Measurements from ENCODE around the gene ALOX12. TPM values are rescaled to one million over a fixed set of nuclear protein-coding genes. Genes with fewer than 3 reads are reported as not detected.

ALOX12 gene
- 0.11 TPM in 1 of 2 replicates, not detected in the other for total RNA-seq

DNA sequence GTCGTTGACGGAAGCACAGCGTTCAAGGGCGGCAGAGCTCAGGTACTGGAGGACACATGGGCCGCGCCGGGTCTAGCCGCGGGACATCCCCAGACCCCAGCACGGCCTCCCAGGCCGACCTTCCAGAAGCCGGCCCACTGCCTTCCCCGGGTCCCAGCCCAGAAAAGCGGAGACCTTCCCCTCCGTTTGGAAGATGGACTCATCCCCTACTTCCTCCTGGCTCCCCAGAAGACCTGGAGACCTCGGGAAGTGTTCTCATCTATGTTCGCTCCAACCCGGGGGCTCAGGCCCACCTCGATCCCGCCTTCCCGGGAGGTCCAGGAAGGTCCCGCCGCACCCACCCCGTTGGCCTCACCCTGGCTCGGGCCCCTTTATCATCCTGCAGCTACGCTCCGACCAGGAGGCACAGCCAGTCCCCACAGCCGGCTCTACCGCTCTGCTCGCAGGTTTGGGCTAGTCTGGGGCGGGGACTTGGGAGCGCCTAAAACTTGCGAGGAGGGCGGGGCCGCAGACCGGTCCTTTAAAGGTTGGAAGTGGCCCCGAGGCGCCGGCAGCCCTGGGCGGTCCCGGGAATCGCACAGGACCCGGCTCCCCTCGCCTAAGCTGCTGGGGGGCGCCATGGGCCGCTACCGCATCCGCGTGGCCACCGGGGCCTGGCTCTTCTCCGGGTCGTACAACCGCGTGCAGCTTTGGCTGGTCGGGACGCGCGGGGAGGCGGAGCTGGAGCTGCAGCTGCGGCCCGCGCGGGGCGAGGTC lies at the start of gene ALOX12:
Gene ALOX12, plus strand, starts transcription at position 550 of the 756 bp plus-strand sequence. Its CDS starts 69 bp downstream, at position 619.

DNA sequence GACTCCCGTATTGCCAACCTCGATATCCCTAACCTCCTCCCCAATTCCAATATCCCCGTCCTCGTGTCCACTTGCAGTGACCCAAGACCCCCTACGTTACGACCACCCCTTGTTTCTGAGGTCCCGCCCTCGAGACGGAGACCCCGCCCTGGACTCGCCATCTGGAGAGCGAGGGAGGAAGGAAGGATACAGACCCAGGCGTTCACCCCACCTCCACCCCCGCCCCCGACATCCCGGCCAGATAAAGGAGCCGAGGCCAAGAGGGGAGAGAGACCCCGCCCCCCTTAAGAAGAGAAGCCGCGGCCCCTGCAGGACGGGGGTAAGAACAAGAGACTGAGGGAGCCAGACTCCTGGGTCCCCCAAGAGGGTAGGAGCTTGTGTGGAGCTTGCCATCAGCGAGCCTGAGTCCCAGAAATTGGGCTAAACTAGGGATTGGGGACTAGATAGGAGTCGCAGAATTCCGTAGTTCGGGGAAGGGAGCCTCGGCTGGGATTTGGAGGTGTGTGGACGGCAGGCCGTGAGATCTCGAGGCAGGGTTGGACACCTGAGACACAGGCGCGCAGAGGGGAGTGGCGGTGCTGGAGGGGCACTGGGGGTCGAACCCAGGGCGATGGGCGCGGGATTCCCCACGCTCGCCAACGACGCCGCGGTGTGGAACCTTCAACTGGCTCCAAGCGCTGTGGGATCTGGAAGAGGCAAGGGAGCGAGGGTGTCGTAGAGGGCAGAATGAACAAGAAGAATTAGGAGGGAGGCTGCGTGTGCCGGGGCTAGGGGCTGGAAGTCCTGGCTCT lies 27.1 kb downstream of the ALOX12 start, which contains the start of gene BCL6B:
Gene BCL6B, plus strand, starts transcription at position 270 of the 791 bp plus-strand sequence. CDS start 622 bp downstream, outside the sequence.

DNA sequence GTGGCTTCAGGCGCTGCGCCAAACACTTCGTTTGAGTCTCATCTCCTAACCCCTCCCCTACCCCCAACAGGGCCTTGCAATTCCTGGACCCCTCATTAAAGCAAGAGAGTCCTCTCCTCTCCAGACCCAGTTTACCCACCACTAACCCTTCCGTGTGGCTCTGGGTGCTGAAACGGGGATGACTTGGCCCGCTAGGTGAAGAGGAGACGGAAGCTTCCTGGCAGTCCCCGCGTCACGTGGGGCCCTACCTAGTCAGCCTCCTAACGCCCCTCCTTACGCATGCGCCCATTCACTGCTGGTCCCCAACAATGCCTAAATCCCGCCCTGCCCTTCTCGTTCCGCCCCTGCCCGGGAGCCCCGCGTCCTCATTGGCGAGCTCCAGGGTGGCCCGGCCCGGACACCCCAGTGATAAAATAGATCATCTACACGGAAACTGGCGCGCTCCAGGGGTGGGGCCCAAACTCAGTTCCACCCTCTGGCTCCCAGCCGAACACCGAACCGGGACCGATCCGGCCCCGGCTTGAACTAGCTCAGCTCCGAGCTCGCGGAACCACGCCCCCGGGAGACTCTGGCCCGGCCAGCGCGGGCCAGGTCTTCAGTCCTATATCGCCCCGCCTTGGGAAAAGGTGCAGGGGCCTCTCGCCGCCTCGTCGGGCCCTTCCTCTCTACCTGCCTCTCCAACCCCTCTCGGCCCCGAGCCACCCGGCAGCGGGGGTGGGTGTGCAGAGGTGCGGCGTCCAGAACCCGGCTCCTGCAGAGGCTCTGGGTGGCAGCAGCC lies 39.9 kb downstream of the ALOX12 start, which contains the start of gene SLC16A13:
Gene SLC16A13, plus strand, starts transcription at position 425 of the 778 bp plus-strand sequence. CDS start 368 bp downstream, outside the sequence.

GRCh38 chr17:7043497-7044198 lies 47.8 kb downstream of the ALOX12 start, which contains the start of gene SLC16A11:
TSS of gene SLC16A11 (minus strand) at chr17:7044092. CDS start at chr17:7043513, 579 bp downstream.

Small RNA genes within 50 kb of the gene (small RNA-seq; reads per million reads assigned to genes)
- not detected for gene AC120057.1

Other genes starting within 250 kb of the ALOX12 start
- gene XAF1, start 240.0 kb upstream of the ALOX12 start, total RNA-seq, result 19.2 and 33.4 TPM in 2 replicates
- 0.26 and 0.76 TPM in 2 replicates for gene FBXO39, start 219.8 kb upstream of the ALOX12 start, total RNA-seq
- not detected in 2 replicates for gene TEKT1, start 164.3 kb upstream of the ALOX12 start, total RNA-seq
- 72.4 and 73.5 TPM in 2 replicates for gene RNASEK, start 16.6 kb downstream of the ALOX12 start, total RNA-seq
- 0.11 and 0.13 TPM in 2 replicates for gene BCL6B, start 27.0 kb downstream of the ALOX12 start, total RNA-seq
- 0.22 and 0.52 TPM in 2 replicates for gene SLC16A13, start 40.0 kb downstream of the ALOX12 start, total RNA-seq
- 0.13 TPM in 1 of 2 replicates, not detected in the other for gene SLC16A11, start 48.0 kb downstream of the ALOX12 start, total RNA-seq
- gene CLEC10A, start 84.2 kb downstream of the ALOX12 start, total RNA-seq, result not detected in 2 replicates
- not detected in 2 replicates for gene ASGR2, start 118.8 kb downstream of the ALOX12 start, total RNA-seq
- 0.65 and 0.76 TPM in 2 replicates for gene ASGR1, start 183.3 kb downstream of the ALOX12 start, total RNA-seq
- gene DLG4, start 223.8 kb downstream of the ALOX12 start, total RNA-seq, result 7.7 and 8.8 TPM in 2 replicates
- gene ACADVL, start 223.9 kb downstream of the ALOX12 start, total RNA-seq, result 205 and 214 TPM in 2 replicates
- gene DVL2, start 238.5 kb downstream of the ALOX12 start, total RNA-seq, result 54.4 and 63.1 TPM in 2 replicates
- 34.4 and 38.5 TPM in 2 replicates for gene PHF23, start 243.4 kb downstream of the ALOX12 start, total RNA-seq
- 315 and 440 TPM in 2 replicates for gene GABARAP, start 246.4 kb downstream of the ALOX12 start, total RNA-seq

Measured in articular chondrocyte of knee joint (primary cell).